HG03520 (cell line): ENCODE results near the gene SEMA3G.

Source experiments
- ATAC-seq: cut with Tn5 transposase; IDR thresholded peaks from one replicate; pipeline ENCODE4 v1.9.1; 2021; ENCODE audit warnings: mild to moderate bottlenecking, moderate library complexity; ENCODE audit not compliant: unreplicated experiment

Gene SEMA3G

GRCh38 chr3:52423173-52423572 lies 21.7 kb downstream of the SEMA3G start:
- ATAC-seq: no peak

- no peak for ATAC-seq
These were observed 22.2 kb downstream of the SEMA3G start for GRCh38 chr3:52422669-52423068.

GRCh38 chr3:52420388-52420787 lies 24.5 kb downstream of the SEMA3G start:
- no peak for ATAC-seq

GRCh38 chr3:52415800-52416199 lies 29.1 kb downstream of the SEMA3G start:
- no peak for ATAC-seq

GRCh38 chr3:52408466-52408865 lies 36.4 kb downstream of the SEMA3G start:
- no peak for ATAC-seq

GRCh38 chr3:52407779-52408178 lies 37.1 kb downstream of the SEMA3G start:
- ATAC-seq: no peak

GRCh38 chr3:52406791-52407510 lies 38.0 kb downstream of the SEMA3G start:
- no peak for ATAC-seq

GRCh38 chr3:52406231-52406661 lies 38.7 kb downstream of the SEMA3G start:
- no peak for ATAC-seq

GRCh38 chr3:52405601-52406110 lies 39.2 kb downstream of the SEMA3G start:
- ATAC-seq: no peak

GRCh38 chr3:52405066-52405465 lies 39.8 kb downstream of the SEMA3G start:
- no peak for ATAC-seq

- ATAC-seq: no peak
These were observed 40.5 kb downstream of the SEMA3G start for GRCh38 chr3:52404391-52404790.

GRCh38 chr3:52403955-52404354 lies 40.9 kb downstream of the SEMA3G start:
- ATAC-seq: no peak

- ATAC-seq: no peak
These were observed 41.5 kb downstream of the SEMA3G start for GRCh38 chr3:52403271-52403841.

- no peak for ATAC-seq
These were observed 42.1 kb downstream of the SEMA3G start for GRCh38 chr3:52402706-52403270.

- no peak for ATAC-seq
These were observed 42.8 kb downstream of the SEMA3G start for GRCh38 chr3:52402101-52402521.

GRCh38 chr3:52401551-52401950 lies 43.4 kb downstream of the SEMA3G start:
- no peak for ATAC-seq

GRCh38 chr3:52401021-52401420 lies 43.9 kb downstream of the SEMA3G start:
- no peak for ATAC-seq

GRCh38 chr3:52400275-52400793 lies 44.6 kb downstream of the SEMA3G start:
- no peak for ATAC-seq

GRCh38 chr3:52399593-52399992 lies 45.3 kb downstream of the SEMA3G start:
- no peak for ATAC-seq

GRCh38 chr3:52399131-52399530 lies 45.8 kb downstream of the SEMA3G start:
- no peak for ATAC-seq

- ATAC-seq: no peak
These were observed 46.2 kb downstream of the SEMA3G start for GRCh38 chr3:52398670-52399081.
